ENCODE measurements around the gene WDR27.
A peak's percentile ranks its signal among the peaks of the same experiment; 100 is the strongest.
"Not testable (repeated sequence)": the region's sequence is repeated elsewhere in the genome, so short reads cannot be mapped to it uniquely, and the experiment has no call there.

WDR27 gene

GRCh38 chr6:169635345-169635744, 66.5 kb downstream of the WDR27 start:
- peak; percentile 32 for DNase-seq

GRCh38 chr6:169632841-169633240, 69.0 kb downstream of the WDR27 start:
- DNase-seq = no peak

GRCh38 chr6:169629256-169629655, 72.6 kb downstream of the WDR27 start:
- DNase-seq = no peak

- DNase-seq = no peak
Observed at GRCh38 chr6:169627736-169628607, 73.9 kb downstream of the WDR27 start.

GRCh38 chr6:169626649-169627048, 75.2 kb downstream of the WDR27 start:
- no peak for DNase-seq

GRCh38 chr6:169626169-169626568, 75.7 kb downstream of the WDR27 start:
- DNase-seq = no peak

GRCh38 chr6:169625376-169625775, 76.5 kb downstream of the WDR27 start:
- DNase-seq = no peak

- DNase-seq = no peak
Observed at GRCh38 chr6:169624785-169625184, 77.0 kb downstream of the WDR27 start.

GRCh38 chr6:169623975-169624374, 77.9 kb downstream of the WDR27 start:
- DNase-seq = no peak

GRCh38 chr6:169623343-169623742, 78.5 kb downstream of the WDR27 start:
- DNase-seq = no peak

- no peak for DNase-seq
Observed at GRCh38 chr6:169622618-169623017, 79.2 kb downstream of the WDR27 start.

GRCh38 chr6:169621311-169621710, 80.5 kb downstream of the WDR27 start:
- no peak for DNase-seq

GRCh38 chr6:169620171-169621130, 81.4 kb downstream of the WDR27 start:
- DNase-seq = no peak

GRCh38 chr6:169619650-169620049, 82.2 kb downstream of the WDR27 start:
- no peak for DNase-seq

- DNase-seq = no peak
Observed at GRCh38 chr6:169618526-169619490, 83.0 kb downstream of the WDR27 start.

GRCh38 chr6:169617562-169617961, 84.3 kb downstream of the WDR27 start:
- DNase-seq = no peak

- DNase-seq = not testable (repeated sequence)
Observed at GRCh38 chr6:169608609-169609008, 93.2 kb downstream of the WDR27 start.

- DNase-seq = no peak
Observed at GRCh38 chr6:169604076-169604475, 97.8 kb downstream of the WDR27 start.

- DNase-seq = not testable (repeated sequence)
Observed at GRCh38 chr6:169601129-169601528, 100.7 kb downstream of the WDR27 start.

- no peak for DNase-seq
Observed at GRCh38 chr6:169592558-169592957, 109.3 kb downstream of the WDR27 start.

- DNase-seq = no peak
Observed at GRCh38 chr6:169591616-169592015, 110.2 kb downstream of the WDR27 start.

GRCh38 chr6:169590376-169590939, 111.4 kb downstream of the WDR27 start:
- no peak for DNase-seq

Measured in activated CD8-positive, alpha-beta memory T cell treated with anti-CD3 and anti-CD28 coated beads for 24 hours (primary cell).